Ammon's horn (tissue), 1 donor: Measurements from ENCODE around the gene RASGEF1B.

Experiments used
- DNase-seq: peaks from one replicate; pipeline ENCODE4 v3.0.0-alpha.2; 2016; ENCODE audit warnings: low spot score

RASGEF1B gene

GRCh38 chr4:81395239-81395638 lies 76.5 kb downstream of the RASGEF1B start:
- no peak for DNase-seq

DNA sequence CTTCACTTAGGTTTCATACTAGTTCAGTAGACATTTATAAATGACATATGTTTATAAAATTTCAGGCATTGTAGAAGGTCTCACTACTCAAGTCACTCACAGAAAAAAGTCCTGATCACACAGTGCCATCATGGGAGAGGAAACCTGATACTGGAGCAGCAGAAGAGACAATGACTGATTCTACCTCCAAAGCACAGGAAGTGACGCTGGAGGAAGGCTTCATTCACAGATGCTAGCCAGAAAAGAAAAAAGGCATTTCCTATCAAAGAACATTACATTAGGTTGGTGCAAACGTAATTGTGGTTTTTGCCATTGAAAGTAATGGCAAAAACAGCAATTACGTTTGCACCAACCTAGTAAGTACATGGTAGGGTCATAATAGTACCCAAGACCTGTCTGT lies 79.5 kb downstream of the RASGEF1B start:
- DNase-seq: no peak

- DNase-seq: no peak
These were observed 82.0 kb downstream of the RASGEF1B start for GRCh38 chr4:81389720-81390119.

DNA sequence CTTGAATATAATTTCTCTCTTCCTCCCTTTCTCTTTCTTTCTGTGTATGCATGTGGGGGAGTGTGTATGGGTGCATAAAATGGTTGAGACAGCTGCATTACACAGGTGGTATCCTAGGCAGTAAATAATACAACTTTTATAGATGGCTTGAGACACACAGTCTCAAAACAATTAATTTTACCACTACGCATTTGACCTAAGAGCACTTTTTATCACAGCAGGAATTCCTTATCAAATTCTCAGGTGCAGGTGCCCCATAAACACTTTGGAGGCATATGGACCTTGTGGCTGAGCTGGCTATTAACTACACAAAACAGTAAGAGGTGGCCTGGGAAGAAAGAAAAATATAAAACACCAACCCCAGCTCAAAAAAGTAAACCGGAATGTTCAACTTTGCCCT lies 91.3 kb downstream of the RASGEF1B start:
- no peak for DNase-seq

DNA sequence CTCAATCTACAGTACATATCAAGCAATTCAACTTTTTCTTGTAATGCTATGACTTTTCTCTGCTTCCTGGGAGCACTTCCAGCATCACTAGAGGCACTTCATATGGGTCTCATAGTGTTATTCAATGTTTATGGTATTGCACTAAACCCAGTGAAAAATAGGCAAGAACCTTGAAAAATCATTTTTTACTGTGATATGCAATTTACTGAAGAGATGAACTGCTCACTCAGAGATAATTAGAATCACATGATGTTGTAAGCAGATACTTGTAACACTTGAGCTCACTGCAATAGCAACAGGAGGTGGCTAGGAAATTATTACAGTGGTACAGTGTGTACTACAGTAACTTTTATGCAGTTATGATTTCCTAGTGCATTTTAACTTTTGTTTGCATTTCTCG lies 93.3 kb downstream of the RASGEF1B start:
- no peak for DNase-seq

DNA sequence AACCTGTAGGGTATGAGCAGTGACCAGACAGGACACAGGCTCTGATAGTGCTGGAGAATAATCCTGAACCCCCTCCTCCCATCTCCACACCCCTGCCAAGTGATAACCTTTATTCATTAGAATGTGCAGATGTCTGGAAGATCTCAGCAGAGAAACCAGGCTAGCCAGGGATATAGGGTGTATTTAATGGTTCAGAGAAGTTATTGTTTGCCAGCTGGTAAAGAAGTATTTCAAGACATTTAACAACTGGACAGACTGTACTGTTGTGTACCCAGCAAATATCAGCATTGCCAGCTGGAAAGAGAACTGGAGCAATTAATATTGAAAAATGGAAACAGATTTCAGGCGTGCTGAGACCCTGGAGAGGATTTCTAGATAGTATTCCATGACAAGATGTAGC lies 94.5 kb downstream of the RASGEF1B start:
- no peak for DNase-seq

DNA sequence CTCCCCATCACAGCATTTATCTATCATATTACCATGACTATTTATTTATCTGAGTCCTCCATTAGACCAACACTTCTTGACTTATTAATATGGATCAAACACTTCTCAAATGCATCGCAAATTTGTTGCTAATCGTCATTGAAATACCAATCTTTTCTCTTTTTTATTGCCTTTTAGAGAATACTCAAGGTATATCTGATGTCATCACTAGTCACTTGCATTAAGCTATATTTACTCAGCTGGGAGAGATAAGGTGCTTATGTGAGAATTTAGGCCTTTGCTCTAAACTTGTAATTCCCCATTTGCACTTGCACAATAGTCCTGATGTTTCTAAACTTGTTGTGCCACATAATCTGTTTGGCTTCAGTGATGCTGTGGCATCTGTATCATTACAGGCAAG lies 95.0 kb downstream of the RASGEF1B start:
- DNase-seq: no peak
